Ovary (tissue), 9 donors: ENCODE data around the gene DAB1. TPM values are rescaled to one million over a fixed set of nuclear protein-coding genes. Genes with fewer than 3 reads are reported as not detected.

Source experiments
- DNase-seq, 5 donors: peaks; one replicate each; pipeline ENCODE4 v3.0.0-alpha.2; 2019 to 2020
- H3K27ac ChIP-seq, 2 donors: fragments of 200-600 bp; one replicate each; pipeline versions ENCODE4 v1.5.1 to v1.8.0; 2019 to 2022
- H3K27me3 ChIP-seq: fragments of 200-600 bp; one replicate; pipeline ENCODE4 v1.8.0; 2022
- H3K36me3 ChIP-seq: fragments of 200-600 bp; sonication (generic); one replicate; pipeline ENCODE4 v1.5.1; 2019
- H3K4me1 ChIP-seq: one replicate; pipeline ENCODE4 v1.8.1; 2013; ENCODE audit warnings: mild to moderate bottlenecking, moderate library complexity; ENCODE audit not compliant: insufficient read depth
- H3K4me3 ChIP-seq: fragments of 200-600 bp; sonication (generic); one replicate; pipeline ENCODE4 v1.5.1; 2017
- H3K9me3 ChIP-seq, 2 donors: fragments of 200-600 bp in 1 of 2; sonication (generic) in 1 of 2; one replicate each; pipeline versions ENCODE4 v1.5.1 to v1.8.1; 2013 to 2019; ENCODE audit warnings: mild to moderate bottlenecking in 1 of 2, moderate library complexity in 1 of 2
- CTCF ChIP-seq, 3 donors: fragments of 450-650 bp in 2 of 3; fragments of 200-600 bp in 1 of 3; IDR thresholded peaks; one replicate each; pipeline versions ENCODE4 v1.5.1 to v1.8.0; 2016 to 2022; ENCODE audit warnings: antibody characterized with exemption in 3 of 3, mild to moderate bottlenecking in 1 of 3
- EP300 ChIP-seq: sonication (generic); formaldehyde crosslinking; IDR thresholded peaks from one replicate; pipeline ENCODE4 v1.6.1; 2017; ENCODE audit warnings: antibody characterized with exemption
- POLR2A ChIP-seq: fragments of 450-650 bp; IDR thresholded peaks from one replicate; pipeline ENCODE4 v1.6.1; 2017; ENCODE audit warnings: antibody characterized with exemption, mild to moderate bottlenecking, moderate library complexity
- WGBS, 3 donors: extraction: QIAGEN DNeasy Blood & Tissue Kit in 1 of 3; methylation state at CpG; one replicate each; pipeline versions ENCODE4 v1.1.5 to v1.1.7; 2013 to 2017; 5-methylcytosine and 5-hydroxymethylcytosine counted together
- intact Hi-C, 4 donors: fragments of 100-400 bp; cut with DNase I; formaldehyde crosslinking; loops; one replicate each; pipeline versions ENCODE4 v1.11.0 to v1.15.1; 2022 to 2023
- polyA plus RNA-seq, 2 donors: library from polyadenylated mRNA; stranded (reverse); fragments of 200-250 nt in 1 of 2; fragments of 350-450 nt in 1 of 2; fragmentation: Illumina TruSeq in 1 of 2; extraction: RNeasy Lipid Tissue Mini Kit (QIAGEN cat#74804) in 1 of 2; gene quantifications; one replicate each; pipeline ENCODE4 v1.2.3, GENCODE V29; 2013 to 2014
- total RNA-seq, 7 donors: library from RNA; depleted of rRNA in 2 of 7; stranded (reverse); fragments of >200 nt in 2 of 7; fragmentation: NEBNext Ultra II Directional in 3 of 7; extraction: Animal tissue kit (Norgen Biotek cat#: 25700) in 3 of 7; gene quantifications; one replicate each; pipeline versions ENCODE4 v1.1.0 to v1.2.4, GENCODE V29; 2016 to 2023
- donor health status: DM: no; HTN: no; CAD: no; lungs with moderate emphysema.
- donor health status: DM: no; HTN: no; CAD: no.
- donor health status: Bipolar disorder and iron deficiency.
- donor health status: DM: yes; HTN: yes; CAD: no.
- donor health status: DM: no; HTN: no; CAD: no.
- donor health status: DM: yes; HTN: yes; CAD: no.

The DAB1 gene
- total and polyA plus RNA-seq, 9 donors = 0.22 to 5.5 (median 0.77) TPM

- 80 to 87% (median 81%) methylated on average over 2 of the region's 2 CpGs for WGBS, 3 donors
- intact Hi-C loops = no loop called here
- Histone ChIP-seq H3K4me1 (no peaks in the 10 kb centered on the region), H3K9me3 (no peaks in the 10 kb centered on the region), H3K4me3 (no peak overlapping the region), H3K36me3 (no peaks in the 10 kb centered on the region), H3K27me3 (no peaks in the 10 kb centered on the region), H3K27ac (no peak overlapping the region)
- DNase-seq = no peak
- TF ChIP-seq POLR2A = no peak
- TF ChIP-seq CTCF (IDR thresholded peaks at IDR 0.05) = no peak
- TF ChIP-seq EP300 = no peak
Measured at GRCh38 chr1:57309630-57310029, 114.2 kb downstream of the DAB1 start.

- no peak overlapping the region for H3K27ac ChIP-seq
- no peak for DNase-seq
- no peak for TF ChIP-seq POLR2A
- no peak for TF ChIP-seq EP300
- no peak for TF ChIP-seq CTCF (IDR thresholded peaks at IDR 0.05)
- 90 to 93% (median 90%) methylated on average over 4 of the region's 4 CpGs for WGBS, 3 donors
- no peaks in the 10 kb centered on the region for H3K9me3 ChIP-seq
- intact Hi-C loops = no loop called here
- no peaks in the 10 kb centered on the region for H3K27me3 ChIP-seq
- no peaks in the 10 kb centered on the region for H3K4me1 ChIP-seq
- no peaks in the 10 kb centered on the region for H3K36me3 ChIP-seq
- H3K4me3 ChIP-seq = no peak overlapping the region
Measured at GRCh38 chr1:57307392-57308170, 116.3 kb downstream of the DAB1 start.

- 87 to 93% (median 91%) methylated on average over 3 of the region's 3 CpGs for WGBS, 3 donors
- Histone ChIP-seq H3K27ac (no peak overlapping the region), H3K4me1 (no peaks in the 10 kb centered on the region), H3K27me3 (no peaks in the 10 kb centered on the region), H3K36me3 (no peaks in the 10 kb centered on the region), H3K9me3 (no peaks in the 10 kb centered on the region), H3K4me3 (no peak overlapping the region)
- no peak for TF ChIP-seq CTCF (IDR thresholded peaks at IDR 0.05)
- TF ChIP-seq EP300 = no peak
- no peak for TF ChIP-seq POLR2A
- intact Hi-C loops = no loop called here
- no peak for DNase-seq
Measured at GRCh38 chr1:57304591-57304990, 119.3 kb downstream of the DAB1 start.

- Histone ChIP-seq H3K4me1 (no peaks in the 10 kb centered on the region), H3K9me3 (no peaks in the 10 kb centered on the region), H3K36me3 (no peaks in the 10 kb centered on the region), H3K4me3 (no peak overlapping the region), H3K27me3 (no peaks in the 10 kb centered on the region), H3K27ac (no peak overlapping the region)
- TF ChIP-seq EP300 = no peak
- TF ChIP-seq POLR2A = no peak
- TF ChIP-seq CTCF (IDR thresholded peaks at IDR 0.05) = no peak
- no peak for DNase-seq
- intact Hi-C loops = no loop called here
- WGBS, 3 donors = 76 to 80% (median 79%) methylated on average over 5 of the region's 5 CpGs
Measured at GRCh38 chr1:57302812-57303596, 120.9 kb downstream of the DAB1 start.
